GM19025 (cell line): ENCODE measurements around the gene WNK1.
"Not testable (repeated sequence)": the region's sequence is repeated elsewhere in the genome, so short reads cannot be mapped to it uniquely, and the experiment has no call there.

ENCODE experiments used
- ATAC-seq: cut with Tn5 transposase; IDR thresholded peaks from one replicate; pipeline ENCODE4 v1.9.1; 2021; ENCODE audit warnings: mild to moderate bottlenecking, low read depth, moderate library complexity; ENCODE audit not compliant: unreplicated experiment

Gene WNK1

DNA sequence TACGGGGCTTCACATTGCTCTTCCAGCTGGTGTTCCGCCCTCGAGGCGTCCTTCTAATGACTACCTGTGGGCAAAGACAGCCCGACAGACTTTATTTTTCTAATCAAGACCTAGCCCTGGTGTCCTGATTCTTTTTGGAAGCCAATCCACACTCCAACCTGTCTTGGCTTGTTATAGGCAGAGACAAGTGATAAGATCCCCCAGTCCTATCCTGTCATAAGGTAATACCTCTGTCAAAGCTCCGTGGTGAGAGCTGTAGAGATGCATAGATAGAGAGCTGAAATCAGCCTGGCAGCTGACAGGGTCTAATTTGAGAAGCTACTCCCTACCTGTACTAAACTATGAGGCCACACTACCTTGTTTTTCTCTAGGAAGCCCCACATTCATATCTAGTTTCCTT, 11.5 kb upstream of the WNK1 start:
- no peak for ATAC-seq

DNA sequence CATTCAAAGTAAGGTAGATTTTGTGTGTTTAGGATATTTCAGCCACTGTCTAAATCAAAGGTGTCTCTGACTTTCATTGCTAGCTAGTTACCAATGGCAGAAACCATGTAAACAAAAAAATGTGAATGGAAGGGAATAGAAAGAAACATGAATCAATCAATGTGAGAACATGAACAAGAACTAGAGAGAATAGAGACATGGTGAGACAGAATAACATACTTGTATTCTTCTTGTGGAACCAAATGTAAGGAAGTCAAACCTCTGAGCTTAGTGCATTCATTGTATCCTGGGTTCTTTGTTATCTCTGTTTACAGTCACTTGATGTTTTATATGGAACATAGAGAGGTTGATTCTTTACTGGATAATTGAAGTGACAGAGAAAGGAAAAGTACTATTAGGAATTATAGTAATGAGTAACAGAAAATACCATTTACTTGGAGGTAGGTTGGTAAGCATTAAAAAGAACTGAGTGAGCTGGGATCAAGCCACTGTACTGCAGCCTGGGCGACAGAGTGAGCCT, 2.6 kb upstream of the WNK1 start:
- no peak for ATAC-seq

DNA sequence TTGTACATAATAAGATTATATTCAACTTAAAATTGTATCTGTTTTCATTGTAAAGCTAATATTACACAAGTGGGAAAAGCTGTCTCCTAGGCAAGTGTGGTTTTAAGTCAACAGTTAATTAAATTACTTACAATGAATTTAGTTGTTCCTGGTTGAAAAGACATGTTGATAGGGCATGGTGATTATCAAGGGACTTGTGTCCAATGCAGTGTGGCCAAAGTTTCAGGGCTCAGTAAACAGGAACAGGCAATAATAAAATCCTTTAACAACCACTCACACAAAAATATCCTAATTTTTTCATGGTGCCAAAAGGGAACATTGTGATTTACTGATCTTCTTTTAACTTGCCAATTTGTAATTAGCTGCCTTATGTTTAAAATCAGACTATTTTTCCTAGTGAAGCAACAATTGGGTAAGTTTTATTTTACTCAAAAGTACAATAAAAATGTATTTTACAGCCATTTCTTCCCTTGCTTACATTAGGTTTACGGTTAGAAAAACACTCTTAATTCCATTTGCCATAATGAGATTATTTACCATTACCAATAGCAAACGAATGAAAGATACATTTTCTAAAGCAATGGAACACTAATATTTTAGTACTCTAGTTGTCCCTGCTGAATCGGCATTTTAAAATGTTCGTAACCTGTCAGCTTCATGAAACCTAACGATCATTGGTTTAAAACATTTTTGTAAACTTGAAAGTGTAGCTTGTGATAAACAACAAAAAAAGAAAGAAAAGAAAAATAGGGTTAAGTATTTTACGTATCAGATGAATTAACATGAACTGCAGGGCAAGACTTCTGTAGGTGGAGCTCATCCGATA, 1.8 kb upstream of the WNK1 start:
- no peak for ATAC-seq

DNA sequence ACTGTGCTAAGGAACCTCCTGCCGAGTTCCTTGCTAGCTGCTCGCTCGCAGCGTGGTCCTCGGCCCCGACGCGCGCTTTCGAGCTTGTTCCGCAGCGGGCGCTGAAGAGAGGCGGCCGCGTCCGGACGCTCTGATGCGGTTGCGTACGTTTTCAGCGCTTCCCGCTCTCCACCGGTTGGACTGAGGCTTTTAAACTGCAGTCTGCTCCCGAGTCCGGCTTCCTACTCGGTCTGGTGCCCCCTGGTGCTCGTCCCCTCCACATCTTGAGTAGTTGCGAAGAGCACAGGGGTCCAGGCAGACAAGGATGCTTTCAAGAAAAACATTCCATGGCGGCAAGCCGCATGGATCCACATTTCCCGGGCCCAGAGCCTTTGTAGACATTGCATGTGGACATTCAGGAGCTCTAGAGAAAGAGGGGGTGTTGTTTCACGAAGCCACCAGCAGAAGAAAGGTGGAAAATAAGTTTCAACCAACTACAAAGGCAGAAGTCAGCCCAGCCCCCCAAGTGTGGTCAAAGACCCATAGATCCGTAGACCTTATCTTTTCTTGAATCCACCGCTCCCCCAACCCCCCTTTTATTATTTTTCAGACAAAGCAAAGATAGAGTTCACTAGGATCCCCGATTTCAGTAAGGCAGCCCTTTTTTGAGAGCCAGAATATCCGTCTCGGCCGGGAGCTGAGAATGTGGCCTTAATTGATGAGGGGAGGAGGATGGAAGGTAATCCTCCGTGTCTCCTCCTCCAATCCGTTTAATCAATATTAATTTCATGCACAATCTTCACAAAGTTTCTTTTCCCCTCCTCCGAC, 984 bp upstream of the WNK1 start:
- peak; percentile 36 for ATAC-seq

DNA sequence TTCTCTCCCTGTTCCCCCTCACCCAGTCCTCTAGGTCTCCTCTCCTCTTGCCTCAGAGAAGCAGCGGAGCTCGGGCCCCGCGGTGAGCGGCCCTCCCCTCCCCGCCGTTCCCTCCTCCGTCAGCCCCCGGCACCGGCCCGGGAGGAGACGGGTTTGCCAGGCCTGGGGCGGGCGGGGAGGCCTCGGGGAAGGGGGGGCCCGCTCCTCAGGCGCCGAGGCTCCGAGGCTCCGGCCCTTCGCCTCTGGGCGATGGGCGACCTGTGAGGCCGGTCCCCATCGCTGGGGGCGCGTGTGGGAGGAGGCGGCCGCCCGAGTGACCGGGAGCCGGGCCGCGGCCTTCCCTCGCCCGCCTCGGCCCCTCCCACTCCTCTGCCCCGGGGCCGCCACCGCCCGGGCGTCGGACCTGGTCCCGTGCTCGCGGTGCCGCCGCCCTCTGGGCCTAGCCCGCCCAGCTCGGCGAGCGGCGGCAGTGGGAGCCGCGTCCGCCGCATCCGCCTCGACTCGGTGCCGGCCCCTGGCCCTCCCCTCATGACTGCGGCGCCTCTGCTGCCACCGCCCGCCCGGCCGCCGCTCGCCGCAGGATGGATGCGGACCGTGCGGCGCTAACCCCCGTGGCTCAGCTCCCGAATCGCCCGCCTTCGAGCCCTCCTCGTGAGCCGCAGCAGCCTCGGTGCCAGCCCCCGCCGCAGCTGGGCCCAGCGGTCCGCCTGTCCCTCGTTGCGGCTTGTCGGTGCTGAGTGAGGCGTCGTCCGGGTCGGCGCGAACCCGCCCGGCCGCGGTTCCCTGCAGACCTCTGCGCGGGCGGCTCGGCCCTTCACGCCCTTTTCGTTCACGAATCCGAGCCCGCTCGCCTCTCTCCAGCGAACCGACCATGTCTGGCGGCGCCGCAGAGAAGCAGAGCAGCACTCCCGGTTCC, 574 bp downstream of the WNK1 start:
- ATAC-seq, result peak; percentile 24

DNA sequence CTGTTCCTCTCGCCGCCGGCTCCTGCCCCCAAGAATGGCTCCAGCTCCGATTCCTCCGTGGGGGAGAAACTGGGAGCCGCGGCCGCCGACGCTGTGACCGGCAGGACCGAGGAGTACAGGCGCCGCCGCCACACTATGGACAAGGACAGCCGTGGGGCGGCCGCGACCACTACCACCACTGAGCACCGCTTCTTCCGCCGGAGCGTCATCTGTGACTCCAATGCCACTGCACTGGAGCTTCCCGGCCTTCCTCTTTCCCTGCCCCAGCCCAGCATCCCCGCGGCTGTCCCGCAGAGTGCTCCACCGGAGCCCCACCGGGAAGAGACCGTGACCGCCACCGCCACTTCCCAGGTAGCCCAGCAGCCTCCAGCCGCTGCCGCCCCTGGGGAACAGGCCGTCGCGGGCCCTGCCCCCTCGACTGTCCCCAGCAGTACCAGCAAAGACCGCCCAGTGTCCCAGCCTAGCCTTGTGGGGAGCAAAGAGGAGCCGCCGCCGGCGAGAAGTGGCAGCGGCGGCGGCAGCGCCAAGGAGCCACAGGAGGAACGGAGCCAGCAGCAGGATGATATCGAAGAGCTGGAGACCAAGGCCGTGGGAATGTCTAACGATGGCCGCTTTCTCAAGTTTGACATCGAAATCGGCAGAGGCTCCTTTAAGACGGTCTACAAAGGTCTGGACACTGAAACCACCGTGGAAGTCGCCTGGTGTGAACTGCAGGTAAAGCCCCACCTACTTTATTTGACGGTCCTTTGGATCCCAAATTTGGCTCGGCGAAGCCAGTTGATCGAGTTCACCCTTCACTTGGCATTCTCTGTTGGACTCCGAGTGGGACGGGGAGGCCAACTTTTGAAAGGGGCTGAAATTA, 1.5 kb downstream of the WNK1 start:
- ATAC-seq, result no peak

DNA sequence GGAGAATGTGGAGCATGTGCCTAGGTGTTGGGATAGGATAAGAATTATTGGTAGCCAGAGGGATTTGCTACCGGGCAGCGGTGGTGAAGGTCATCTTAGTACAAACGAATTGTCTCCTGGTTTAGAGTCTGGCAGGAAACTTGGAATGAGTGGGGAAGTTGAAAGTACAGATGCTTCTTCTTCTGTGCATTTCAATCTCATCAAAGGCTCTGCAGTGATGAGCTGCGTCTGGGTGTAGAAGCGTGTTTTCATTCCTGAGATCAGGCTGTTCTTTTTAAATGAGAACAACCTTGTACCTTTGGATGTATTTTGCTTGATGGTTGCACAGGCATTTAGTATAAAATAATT, 2.1 kb downstream of the WNK1 start:
- ATAC-seq, result no peak

DNA sequence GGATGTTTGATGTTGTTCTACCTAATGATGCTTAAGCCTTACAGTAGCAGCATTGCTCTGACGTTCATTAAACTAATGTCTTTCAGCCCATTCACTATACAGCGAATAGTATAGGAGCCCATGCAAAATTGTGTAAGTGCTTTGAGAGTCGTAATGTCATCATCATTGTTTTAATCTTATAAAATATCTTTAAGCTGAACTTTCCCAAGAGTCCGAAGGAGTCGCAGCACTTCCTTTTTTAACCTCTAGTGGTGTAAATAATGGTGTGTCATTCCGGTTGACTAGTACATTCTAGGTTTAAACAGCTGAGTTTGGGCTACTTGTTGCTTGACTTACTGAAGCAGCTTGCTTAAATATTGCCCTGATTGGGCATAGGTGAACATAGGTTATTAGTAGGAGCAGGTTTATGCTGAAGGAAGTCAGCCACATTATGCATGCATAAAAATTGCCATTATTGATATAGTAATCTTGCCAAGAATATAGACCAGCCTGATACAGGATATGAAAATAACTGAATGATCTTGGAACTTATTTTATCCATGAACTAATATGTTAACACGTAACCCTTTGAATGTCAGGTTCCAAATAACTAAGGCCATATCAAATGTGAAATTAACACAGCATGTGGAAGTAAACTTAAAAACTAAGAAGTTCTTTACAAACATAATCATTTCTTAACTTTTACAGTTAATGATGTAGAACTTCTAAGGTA, 2.6 kb downstream of the WNK1 start:
- ATAC-seq, result no peak

DNA sequence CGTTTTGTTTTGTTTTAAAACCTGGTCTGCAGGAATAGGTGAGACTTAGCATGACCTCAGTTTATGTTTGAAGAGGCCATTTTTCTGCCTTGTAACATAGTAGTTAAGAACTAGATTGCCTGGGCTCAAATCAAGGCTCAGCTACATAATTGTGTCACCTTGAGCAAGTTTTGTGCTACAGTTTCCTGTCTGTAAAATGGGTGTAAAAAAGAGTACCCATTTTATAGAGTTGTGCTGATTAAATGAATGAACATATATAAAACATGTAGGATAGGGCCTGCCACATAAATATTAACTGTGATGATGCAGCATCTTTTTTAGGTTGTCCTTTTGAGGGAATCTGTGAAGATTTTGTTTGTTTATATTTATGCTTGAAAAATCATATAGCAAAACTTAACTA, 7.2 kb downstream of the WNK1 start:
- no peak for ATAC-seq

DNA sequence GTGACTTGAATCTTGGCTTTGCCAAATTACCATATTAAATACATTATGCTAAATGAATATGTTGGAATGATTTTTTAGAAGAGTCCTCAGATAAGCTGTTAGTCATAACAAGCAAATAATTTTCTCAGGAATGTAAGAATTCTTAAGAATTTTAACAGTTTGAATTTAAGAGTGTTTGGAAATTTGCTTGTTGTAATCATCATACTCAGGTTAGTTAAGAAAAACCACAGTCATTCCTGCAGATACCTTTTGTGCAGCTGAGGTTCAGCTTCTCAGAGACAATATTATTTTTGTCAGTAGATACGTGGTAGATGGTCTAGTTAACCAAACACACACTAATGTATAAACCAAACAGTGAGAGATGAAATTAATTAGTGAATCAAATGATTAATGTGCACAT, 8.9 kb downstream of the WNK1 start:
- no peak for ATAC-seq

DNA sequence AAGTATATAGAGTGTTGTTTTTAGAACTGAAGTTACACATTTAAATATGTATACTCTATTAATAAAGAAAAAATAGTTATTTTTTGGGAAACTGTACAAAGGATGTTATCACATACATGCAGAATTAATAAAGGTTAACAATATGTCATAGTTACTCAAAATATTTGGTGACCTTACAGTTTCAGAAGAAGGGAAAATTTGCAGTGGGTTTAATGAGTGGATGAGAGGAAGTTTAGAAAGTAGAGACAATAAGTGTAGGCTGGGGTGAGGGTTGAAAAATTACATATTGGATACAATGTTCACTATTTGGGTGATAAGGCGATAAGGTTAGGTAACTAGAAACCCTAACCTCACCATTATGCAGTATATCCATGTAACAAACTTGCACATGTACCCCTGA, 13.5 kb downstream of the WNK1 start:
- no peak for ATAC-seq

DNA sequence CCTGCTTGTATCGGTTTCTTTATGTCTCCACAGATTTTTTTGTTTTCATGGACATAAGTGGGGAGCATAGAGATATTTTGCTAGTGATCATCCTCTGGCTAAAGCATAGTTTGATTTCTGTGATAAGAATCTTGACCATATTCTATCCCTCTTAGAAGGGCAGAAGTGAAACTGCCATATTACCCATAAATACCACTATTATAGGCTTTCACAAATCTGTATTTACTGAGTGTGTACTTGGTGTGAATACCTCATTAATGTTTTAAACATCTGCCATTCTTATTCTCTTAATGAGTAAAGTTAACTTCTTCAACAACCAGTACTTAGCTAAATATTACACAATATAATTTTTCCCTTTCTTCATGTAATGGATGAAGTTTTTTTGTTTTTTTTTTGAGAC, 16.1 kb downstream of the WNK1 start:
- ATAC-seq, result no peak

DNA sequence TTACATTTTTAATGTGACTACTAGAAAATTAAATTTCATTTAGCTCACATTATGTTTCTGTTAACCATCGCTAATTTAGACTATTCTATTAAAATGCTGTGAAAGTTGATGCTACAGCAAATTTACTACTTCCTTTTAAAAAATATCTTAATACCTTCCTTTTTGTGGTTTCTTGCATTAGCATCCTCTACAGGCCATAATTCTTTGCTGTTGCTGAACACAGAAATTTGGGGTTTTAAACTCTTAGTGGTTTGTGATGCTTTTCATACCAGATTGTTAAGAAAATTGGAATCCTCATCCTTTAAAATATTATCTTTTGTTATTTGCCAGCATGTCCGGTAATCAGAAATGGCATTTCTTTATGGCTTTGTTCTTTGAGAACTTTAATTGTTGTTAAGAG, 18.1 kb downstream of the WNK1 start:
- ATAC-seq, result no peak

DNA sequence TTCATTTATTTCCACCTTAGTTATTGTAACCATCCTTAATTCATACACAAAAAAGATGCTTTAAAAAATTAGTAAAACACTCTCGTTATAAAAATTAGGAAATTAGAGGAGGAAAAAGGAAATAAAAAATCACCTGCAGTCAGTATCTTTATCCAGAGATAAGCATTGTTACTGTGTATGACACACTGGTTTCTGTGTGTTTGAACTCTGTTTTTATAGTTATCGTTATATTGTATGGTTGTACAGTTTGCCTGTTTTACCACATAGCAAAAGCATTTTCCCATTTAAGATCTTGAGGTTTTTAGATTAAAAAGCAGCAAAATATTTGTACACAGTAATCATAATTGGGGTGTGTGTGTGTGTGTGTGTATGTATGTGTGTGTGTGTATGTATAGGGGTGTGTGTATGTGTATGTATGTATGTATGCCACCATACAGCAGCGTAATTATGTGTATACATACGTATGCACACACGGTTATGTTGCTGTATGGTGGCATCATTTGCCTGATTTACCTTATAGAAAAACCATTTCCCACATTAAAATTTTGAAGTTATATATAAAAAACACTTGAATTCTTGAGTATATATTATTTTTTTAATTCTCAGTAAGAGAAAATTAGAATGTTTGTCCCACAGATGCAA, 19.8 kb downstream of the WNK1 start:
- no peak for ATAC-seq

DNA sequence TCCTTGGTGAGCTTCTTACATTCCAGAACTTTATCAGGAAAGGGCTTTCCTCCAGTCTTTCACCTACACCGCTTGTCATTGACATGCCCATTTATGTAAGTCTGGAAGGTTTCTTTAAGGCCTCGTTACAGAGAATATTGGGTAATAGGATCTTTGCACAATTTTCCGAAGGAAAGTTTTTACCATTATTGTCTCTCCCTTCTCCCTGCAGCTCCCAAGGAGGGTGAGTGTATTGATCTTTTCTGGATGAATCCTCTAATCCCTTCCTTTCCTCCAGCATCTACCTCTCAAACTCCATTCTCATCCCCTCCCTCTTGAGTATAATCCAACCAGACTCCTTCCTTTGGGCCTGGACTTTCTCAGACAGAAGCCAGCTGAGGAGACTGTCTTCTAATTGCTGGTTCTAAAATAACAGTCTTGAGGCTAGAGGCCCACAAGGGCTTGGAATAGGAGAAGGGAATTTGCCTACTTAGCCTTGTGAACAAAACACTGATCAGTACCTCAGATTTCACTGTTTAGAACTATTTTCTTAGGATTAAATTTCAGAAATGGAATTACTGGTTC, 21.8 kb downstream of the WNK1 start:
- ATAC-seq, result no peak

DNA sequence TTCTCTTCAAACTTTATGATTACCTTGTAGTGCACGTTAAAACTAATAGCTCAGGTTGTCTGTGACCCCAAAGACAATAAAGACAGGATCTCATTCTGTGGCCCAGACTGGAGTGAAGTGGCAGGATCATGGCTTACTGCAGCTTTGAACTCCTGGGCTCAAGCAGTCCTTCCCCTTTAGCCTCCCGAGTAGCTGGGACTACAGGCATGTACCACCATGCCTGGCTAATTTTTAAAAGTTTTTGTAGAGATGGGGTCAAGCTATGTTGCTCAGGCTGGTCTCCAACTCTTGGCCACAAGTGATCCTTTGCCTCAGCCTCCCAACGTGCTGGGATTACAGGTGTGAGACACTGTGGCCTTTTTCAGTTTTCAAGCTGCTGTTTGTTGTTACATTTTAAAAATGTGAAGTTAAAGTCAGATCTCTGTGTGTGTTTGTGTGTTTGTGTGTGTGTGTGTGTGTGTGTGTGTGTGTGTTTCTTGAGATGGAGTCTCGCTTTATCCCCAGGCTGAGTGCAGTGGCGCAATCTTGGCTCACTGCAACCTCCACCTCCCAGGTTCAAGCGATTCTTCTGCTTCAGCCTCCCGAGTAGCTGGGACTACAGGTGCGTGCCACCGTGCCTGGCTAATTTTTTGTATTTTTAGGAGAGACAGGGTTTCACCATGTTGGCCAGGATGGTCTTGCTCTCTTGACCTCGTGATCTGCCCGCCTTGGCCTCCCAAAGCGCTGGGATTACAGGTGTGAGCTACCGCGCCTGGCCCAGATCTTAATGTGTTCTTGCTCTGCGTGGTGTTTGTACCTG, 23.8 kb downstream of the WNK1 start:
- ATAC-seq, result not testable (repeated sequence)

DNA sequence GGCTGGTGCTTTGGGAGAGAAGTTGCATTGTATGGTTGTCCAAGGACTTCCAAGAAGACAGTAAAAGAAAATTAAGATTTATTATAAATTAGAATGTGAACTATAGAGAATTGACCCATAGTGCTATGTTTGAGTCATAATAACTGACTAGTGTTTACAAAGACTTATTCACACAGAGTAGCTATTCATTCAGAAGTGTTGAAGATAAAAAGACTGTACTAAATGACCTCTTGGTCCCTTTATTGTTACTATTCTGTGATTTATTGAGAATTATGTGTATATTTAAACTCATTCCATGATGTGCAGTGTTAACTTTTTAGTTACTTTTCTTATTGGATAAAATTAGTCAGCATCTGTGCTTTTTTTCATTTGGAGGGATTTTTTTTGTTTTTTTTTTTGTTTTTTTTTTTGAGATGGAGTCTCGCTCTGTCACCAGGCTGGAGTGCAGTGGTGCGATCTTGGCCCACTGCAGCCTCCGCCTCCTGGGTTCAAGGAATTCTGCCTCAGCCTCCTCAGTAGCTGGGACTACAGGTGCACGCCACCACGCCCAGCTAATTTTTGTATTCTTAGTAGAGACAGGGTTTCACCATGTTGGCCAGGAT, 24.5 kb downstream of the WNK1 start:
- ATAC-seq, result not testable (repeated sequence)
